SK-N-DZ (cell line): ENCODE results near the gene VAV3.
"Not testable (repeated sequence)": the region's sequence is repeated elsewhere in the genome, so short reads cannot be mapped to it uniquely, and the experiment has no call there.

ENCODE experiments used
- DNase-seq: peaks from one replicate; pipeline ENCODE4 v3.0.0-alpha.2; 2015; ENCODE audit warnings: low spot score

Gene VAV3

GRCh38 chr1:107894605-107895004 is 70.4 kb downstream of the VAV3 start:
- no peak for DNase-seq

GRCh38 chr1:107893350-107893749 is 71.6 kb downstream of the VAV3 start:
- not testable (repeated sequence) for DNase-seq

GRCh38 chr1:107889524-107889923 is 75.5 kb downstream of the VAV3 start:
- DNase-seq = no peak

- DNase-seq = no peak
Measured at GRCh38 chr1:107883562-107883961, 81.4 kb downstream of the VAV3 start.

GRCh38 chr1:107879927-107880326 is 85.1 kb downstream of the VAV3 start:
- no peak for DNase-seq

- DNase-seq = no peak
Measured at GRCh38 chr1:107879346-107879745, 85.6 kb downstream of the VAV3 start.

GRCh38 chr1:107877745-107878144 is 87.2 kb downstream of the VAV3 start:
- DNase-seq = no peak

- DNase-seq = no peak
Measured at GRCh38 chr1:107877092-107877491, 87.9 kb downstream of the VAV3 start.

- DNase-seq = no peak
Measured at GRCh38 chr1:107875689-107876088, 89.3 kb downstream of the VAV3 start.

GRCh38 chr1:107874221-107874620 is 90.8 kb downstream of the VAV3 start:
- no peak for DNase-seq

- DNase-seq = no peak
Measured at GRCh38 chr1:107871687-107872395, 93.1 kb downstream of the VAV3 start.

- no peak for DNase-seq
Measured at GRCh38 chr1:107871259-107871658, 93.7 kb downstream of the VAV3 start.

GRCh38 chr1:107870696-107871095 is 94.3 kb downstream of the VAV3 start:
- DNase-seq = no peak

- no peak for DNase-seq
Measured at GRCh38 chr1:107867897-107868296, 97.1 kb downstream of the VAV3 start.

GRCh38 chr1:107867422-107867821 is 97.6 kb downstream of the VAV3 start:
- DNase-seq = no peak

- DNase-seq = no peak
Measured at GRCh38 chr1:107866870-107867269, 98.1 kb downstream of the VAV3 start.

- DNase-seq = no peak
Measured at GRCh38 chr1:107865627-107866026, 99.4 kb downstream of the VAV3 start.

- no peak for DNase-seq
Measured at GRCh38 chr1:107863342-107863741, 101.6 kb downstream of the VAV3 start.

GRCh38 chr1:107862064-107862463 is 102.9 kb downstream of the VAV3 start:
- DNase-seq = no peak

GRCh38 chr1:107858323-107858722 is 106.7 kb downstream of the VAV3 start:
- no peak for DNase-seq

GRCh38 chr1:107851418-107851817 is 113.6 kb downstream of the VAV3 start:
- no peak for DNase-seq

GRCh38 chr1:107844541-107845194 is 120.3 kb downstream of the VAV3 start:
- not testable (repeated sequence) for DNase-seq

- DNase-seq = no peak
Measured at GRCh38 chr1:107843989-107844388, 121.0 kb downstream of the VAV3 start.
